IMR-90 (cell line): ENCODE measurements around the gene ILF3. TPM values are rescaled to one million over a fixed set of nuclear protein-coding genes. Genes with fewer than 3 reads are reported as not detected.

ENCODE experiments used
- ELK1 ChIP-seq: fragments of 150-350 bp; IDR thresholded peaks from 2 replicates; pipeline ENCODE4 v1.6.1; 2016; ENCODE audit warnings: low read depth, mild to moderate bottlenecking, low read length, moderate library complexity, borderline replicate concordance
- NFE2L2 ChIP-seq: fragments of 150-350 bp; IDR thresholded peaks from 2 replicates; pipeline ENCODE4 v1.6.1; 2016; ENCODE audit warnings: low read depth, mild to moderate bottlenecking, low read length
- polyA plus RNA-seq, 3 experiments: library from polyadenylated mRNA; depleted of rRNA; stranded (reverse); fragments of >200 nt; gene quantifications; 2 replicates each; pipeline ENCODE4 v1.2.3, GENCODE V29; 2012; ENCODE audit warnings: low replicate concordance in 1 of 3
- total RNA-seq: library from RNA; depleted of rRNA; stranded (reverse); fragments of >200 nt; gene quantifications from 2 replicates; pipeline ENCODE4 v1.2.3, GENCODE V29; 2012

ILF3 gene
- total and polyA plus RNA-seq, 2 of the 4 experiments (the other 2 are of a cell fraction) = 120 to 166 TPM

- TF ChIP-seq ELK1 (no peak), NFE2L2 (no peak)
These were observed 63.4 kb downstream of the ILF3 start, which contains the start of gene DNM2 (continued) for GRCh38 chr19:10717356-10718204.
